WERI-Rb-1 (cell line): ENCODE measurements around the gene PIK3C2G.

Experiments
- DNase-seq: peaks from one replicate; pipeline ENCODE4 v3.0.0-alpha.2; 2020
- H3K27ac ChIP-seq: fragments of 250-450 bp; sonication (Bioruptor Pico); 2 replicates; pipeline ENCODE4 v1.5.1; 2020; ENCODE audit warnings: mild to moderate bottlenecking, moderate library complexity
- H3K27me3 ChIP-seq: fragments of 250-450 bp; sonication (Bioruptor Pico); 2 replicates; pipeline ENCODE4 v1.5.1; 2021; ENCODE audit warnings: mild to moderate bottlenecking, low read depth, moderate library complexity; ENCODE audit not compliant: insufficient read depth, severe bottlenecking
- H3K36me3 ChIP-seq: fragments of 250-450 bp; sonication (Bioruptor Pico); 2 replicates; pipeline ENCODE4 v1.5.1; 2020; ENCODE audit warnings: mild to moderate bottlenecking, moderate library complexity
- H3K4me3 ChIP-seq: 2 replicates; pipeline ENCODE4 v1.5.1; 2011; ENCODE audit warnings: low read depth, mild to moderate bottlenecking, control low read depth, low read length
- H3K9me3 ChIP-seq: fragments of 250-450 bp; sonication (Bioruptor Pico); 2 replicates; pipeline ENCODE4 v1.5.1; 2021; ENCODE audit warnings: mild to moderate bottlenecking, moderate library complexity; ENCODE audit not compliant: severe bottlenecking
- CTCF ChIP-seq: IDR thresholded peaks from 2 replicates; pipeline ENCODE4 v1.5.1; 2011; ENCODE audit warnings: low read depth, mild to moderate bottlenecking, control low read depth, inconsistent platforms, low read length

The PIK3C2G gene

GRCh38 chr12:18411453-18411852 lies 150.1 kb downstream of the PIK3C2G start:
- no peaks in the 10 kb centered on the region for H3K27me3 ChIP-seq
- no peak for DNase-seq
- H3K27ac ChIP-seq, result no peak overlapping the region
- no peak overlapping the region for H3K4me3 ChIP-seq
- H3K9me3 ChIP-seq, result no peaks in the 10 kb centered on the region
- no peaks in the 10 kb centered on the region for H3K36me3 ChIP-seq
- TF ChIP-seq CTCF, result no peak

DNA sequence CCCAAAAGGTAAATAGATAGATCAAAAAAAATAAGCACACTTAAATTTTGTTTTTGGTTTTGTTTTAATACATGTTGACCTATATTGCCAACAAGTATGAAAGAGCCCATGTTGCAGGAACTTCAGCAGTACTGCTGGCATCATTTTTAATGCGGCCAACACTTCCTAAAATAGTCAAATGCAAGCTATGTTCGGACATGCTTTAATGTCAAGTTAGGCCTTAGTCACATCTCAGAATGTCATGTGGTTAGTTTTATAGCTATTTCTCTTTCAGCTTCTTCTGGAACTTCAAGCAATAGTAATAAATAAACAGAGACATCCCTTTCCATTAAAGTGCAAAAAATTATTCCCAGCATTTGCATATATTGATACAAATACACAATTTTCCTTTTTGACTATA lies 153.4 kb downstream of the PIK3C2G start:
- no peak overlapping the region for H3K27ac ChIP-seq
- no peak for TF ChIP-seq CTCF
- H3K36me3 ChIP-seq, result no peaks in the 10 kb centered on the region
- no peak for DNase-seq
- no peak overlapping the region for H3K4me3 ChIP-seq
- no peaks in the 10 kb centered on the region for H3K9me3 ChIP-seq
- H3K27me3 ChIP-seq, result no peaks in the 10 kb centered on the region

GRCh38 chr12:18415227-18415626 lies 153.9 kb downstream of the PIK3C2G start:
- no peaks in the 10 kb centered on the region for H3K9me3 ChIP-seq
- no peak for DNase-seq
- H3K4me3 ChIP-seq, result no peak overlapping the region
- no peaks in the 10 kb centered on the region for H3K27me3 ChIP-seq
- H3K27ac ChIP-seq, result no peak overlapping the region
- TF ChIP-seq CTCF, result no peak
- H3K36me3 ChIP-seq, result no peaks in the 10 kb centered on the region

DNA sequence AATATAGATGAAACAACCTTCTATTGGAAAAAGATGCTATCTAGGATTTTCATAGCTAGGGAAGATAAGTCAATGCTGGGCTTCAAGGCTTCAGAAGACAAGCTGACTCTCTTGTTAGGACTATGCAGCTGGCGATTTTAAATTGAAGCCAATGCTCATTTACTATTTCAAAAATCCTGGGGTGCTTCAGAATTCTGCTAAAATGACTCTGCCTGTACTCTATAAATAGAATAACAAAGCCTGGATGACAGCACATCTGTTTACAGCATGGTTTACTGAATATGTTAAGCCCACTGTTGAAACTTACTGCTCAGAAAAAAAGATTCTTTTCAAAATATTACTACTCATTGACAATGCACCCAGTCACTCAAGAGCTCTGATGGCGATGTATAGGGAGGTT lies 155.1 kb downstream of the PIK3C2G start:
- no peak overlapping the region for H3K4me3 ChIP-seq

GRCh38 chr12:18419311-18419710 lies 158.0 kb downstream of the PIK3C2G start:
- Histone ChIP-seq H3K36me3 (no peaks in the 10 kb centered on the region), H3K27me3 (no peaks in the 10 kb centered on the region), H3K4me3 (no peak overlapping the region), H3K27ac (no peak overlapping the region), H3K9me3 (no peaks in the 10 kb centered on the region)
- TF ChIP-seq CTCF, result no peak
- no peak for DNase-seq

More for the DNA sequence above, 155.1 kb downstream of the PIK3C2G start:
- Histone ChIP-seq H3K9me3 (no peaks in the 10 kb centered on the region), H3K36me3 (no peaks in the 10 kb centered on the region), H3K27me3 (no peaks in the 10 kb centered on the region), H3K27ac (no peak overlapping the region)
- no peak for TF ChIP-seq CTCF
- no peak for DNase-seq

DNA sequence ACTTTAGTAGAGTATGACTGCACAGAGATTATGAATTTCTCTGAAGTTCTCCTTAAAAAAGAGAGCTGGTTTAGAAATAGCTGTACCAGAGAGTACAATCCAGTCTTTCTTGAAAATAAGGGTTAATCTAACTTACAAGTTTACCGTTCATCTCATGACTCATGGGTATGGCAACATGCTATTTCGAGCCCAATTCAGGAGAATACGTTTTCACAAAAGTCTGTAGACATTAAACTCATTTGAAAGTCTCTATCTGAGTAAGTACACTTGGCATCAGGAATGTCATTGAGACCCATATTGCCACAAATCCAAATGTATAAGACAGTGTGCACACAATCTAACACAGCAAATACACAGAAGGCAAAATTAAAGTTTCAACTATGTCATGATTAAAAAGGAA lies 160.5 kb downstream of the PIK3C2G start:
- DNase-seq, result no peak
- H3K4me3 ChIP-seq, result no peak overlapping the region
- H3K27me3 ChIP-seq, result no peaks in the 10 kb centered on the region
- no peaks in the 10 kb centered on the region for H3K36me3 ChIP-seq
- no peak for TF ChIP-seq CTCF
- H3K27ac ChIP-seq, result no peak overlapping the region
- H3K9me3 ChIP-seq, result no peaks in the 10 kb centered on the region
